Activated gamma-delta T cell treated with anti-CD3 and anti-CD28 coated beads, Interleukin-2, amount 50 U/mL, for 16 hours (primary cell): Measurements from ENCODE around the gene PAPPA2.
"Not testable (repeated sequence)": the region's sequence is repeated elsewhere in the genome, so short reads cannot be mapped to it uniquely, and the experiment has no call there.

Experiments
- DNase-seq: peaks from one replicate; pipeline ENCODE4 v3.0.0-alpha.2; 2020; ENCODE audit warnings: low read depth

Gene PAPPA2

GRCh38 chr1:176692988-176693696, 230.2 kb downstream of the PAPPA2 start:
- DNase-seq, result no peak

- no peak for DNase-seq
Measured at GRCh38 chr1:176693697-176694329, 230.8 kb downstream of the PAPPA2 start.

GRCh38 chr1:176694713-176695112, 231.7 kb downstream of the PAPPA2 start:
- DNase-seq, result no peak

GRCh38 chr1:176696109-176696508, 233.1 kb downstream of the PAPPA2 start:
- DNase-seq, result no peak

- no peak for DNase-seq
Measured at GRCh38 chr1:176696689-176697088, 233.7 kb downstream of the PAPPA2 start.

GRCh38 chr1:176699821-176700220, 236.8 kb downstream of the PAPPA2 start:
- no peak for DNase-seq

GRCh38 chr1:176701151-176701866, 238.3 kb downstream of the PAPPA2 start:
- DNase-seq, result no peak

GRCh38 chr1:176702901-176703300, 239.9 kb downstream of the PAPPA2 start:
- no peak for DNase-seq

GRCh38 chr1:176705585-176705984, 242.6 kb downstream of the PAPPA2 start:
- DNase-seq, result no peak

- DNase-seq, result no peak
Measured at GRCh38 chr1:176717066-176717750, 254.2 kb downstream of the PAPPA2 start.

GRCh38 chr1:176719447-176719846, 256.5 kb downstream of the PAPPA2 start:
- DNase-seq, result no peak

- no peak for DNase-seq
Measured at GRCh38 chr1:176720838-176721237, 257.9 kb downstream of the PAPPA2 start.

GRCh38 chr1:176733661-176734060, 270.7 kb downstream of the PAPPA2 start:
- no peak for DNase-seq

GRCh38 chr1:176735201-176735600, 272.2 kb downstream of the PAPPA2 start:
- no peak for DNase-seq

- DNase-seq, result no peak
Measured at GRCh38 chr1:176736015-176736414, 273.0 kb downstream of the PAPPA2 start.

- DNase-seq, result no peak
Measured at GRCh38 chr1:176741181-176741580, 278.2 kb downstream of the PAPPA2 start.

- no peak for DNase-seq
Measured at GRCh38 chr1:176742322-176742721, 279.3 kb downstream of the PAPPA2 start.

GRCh38 chr1:176744142-176744541, 281.2 kb downstream of the PAPPA2 start:
- DNase-seq, result no peak

GRCh38 chr1:176745945-176746344, 283.0 kb downstream of the PAPPA2 start:
- DNase-seq, result no peak

GRCh38 chr1:176752505-176752904, 289.5 kb downstream of the PAPPA2 start:
- no peak for DNase-seq

- DNase-seq, result no peak
Measured at GRCh38 chr1:176754676-176755075, 291.7 kb downstream of the PAPPA2 start.

- DNase-seq, result not testable (repeated sequence)
Measured at GRCh38 chr1:176756817-176757216, 293.8 kb downstream of the PAPPA2 start.

- no peak for DNase-seq
Measured at GRCh38 chr1:176765608-176766007, 302.6 kb downstream of the PAPPA2 start.
